Activated CD4-positive, alpha-beta T cell treated with anti-CD3 and anti-CD28 coated beads, Interleukin-2, amount 10 ng/mL, durations not matched to agents 7 days and 5 days (primary cell): Measurements from ENCODE around the gene ANLN. TPM values are rescaled to one million over a fixed set of nuclear protein-coding genes. Genes with fewer than 3 reads are reported as not detected.
"Not testable (repeated sequence)": the region's sequence is repeated elsewhere in the genome, so short reads cannot be mapped to it uniquely, and the experiment has no call there.

ENCODE experiments used
- CTCF ChIA-PET: fragments of 350-600 bp; sonication (Branson Sonifier 250); formaldehyde crosslinking; loops from one replicate; lab custom pipeline; 2021; ENCODE audit warnings: antibody characterized with exemption; lab: Charles Lee
- POLR2A ChIA-PET: fragments of 350-600 bp; sonication (Branson Sonifier 250); formaldehyde crosslinking; loops from one replicate; lab custom pipeline; 2021; ENCODE audit warnings: antibody characterized with exemption; lab: Charles Lee
- DNase-seq: peaks from one replicate; pipeline ENCODE4 v3.0.0-alpha.2; 2020
- H3K27ac Mint-ChIP-seq: one replicate; pipeline ENCODE4 v1.8.0; 2021; ENCODE audit warnings: mild to moderate bottlenecking, moderate library complexity, mixed read lengths
- H3K27me3 Mint-ChIP-seq: one replicate; pipeline ENCODE4 v1.8.0; 2021; ENCODE audit warnings: mixed read lengths
- H3K36me3 Mint-ChIP-seq: one replicate; pipeline ENCODE4 v1.8.0; 2021; ENCODE audit warnings: low read depth, mixed read lengths
- H3K4me1 Mint-ChIP-seq: one replicate; pipeline ENCODE4 v1.8.0; 2021; ENCODE audit warnings: mixed read lengths
- H3K4me3 Mint-ChIP-seq: one replicate; pipeline ENCODE4 v1.8.0; 2021; ENCODE audit warnings: mild to moderate bottlenecking, moderate library complexity, mixed read lengths
- H3K9me3 Mint-ChIP-seq: one replicate; pipeline ENCODE4 v1.8.0; 2021; ENCODE audit warnings: mixed read lengths
- total RNA-seq, 2 experiments: library from RNA; stranded (reverse); gene quantifications; one replicate each; pipeline ENCODE4 v1.2.3, GENCODE V29; 2021

ANLN gene
- total RNA-seq, 2 experiments from 2014 or later, result 87.9 to 100 TPM

DNA sequence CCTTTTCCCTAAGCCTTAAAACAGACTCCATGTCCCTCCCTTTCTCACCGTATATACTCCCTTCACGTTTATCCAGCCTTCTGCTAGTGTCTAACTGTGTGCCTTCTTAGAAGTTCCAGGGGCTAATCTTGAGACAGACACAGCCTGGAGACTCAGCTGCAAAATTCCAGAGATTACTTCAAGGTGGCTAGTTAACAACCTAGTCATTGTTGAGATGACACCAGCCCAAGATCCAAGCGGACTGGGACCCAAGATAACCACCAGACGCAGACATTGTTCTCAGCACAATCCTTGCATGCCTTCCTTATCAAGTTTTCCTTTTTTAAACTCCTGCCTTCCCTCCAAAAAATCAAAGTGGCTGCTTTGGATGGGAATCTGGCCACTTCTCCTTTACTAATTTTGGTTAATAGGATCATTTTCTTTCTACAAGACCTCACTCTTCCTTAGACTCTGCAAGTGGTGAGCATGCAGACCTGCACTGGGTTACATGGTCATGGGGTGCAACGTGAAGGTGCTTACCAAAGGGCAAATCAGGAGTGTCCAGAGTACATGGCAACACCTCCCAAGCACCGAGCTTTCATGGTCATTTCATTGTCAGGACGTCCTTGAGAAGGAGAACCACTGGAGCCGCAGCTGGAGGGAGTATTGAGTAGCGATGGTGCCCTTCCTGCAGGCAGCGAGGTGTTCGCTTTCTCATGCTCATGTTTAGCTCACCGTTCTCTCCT is 69.7 kb downstream of the ANLN start:
- Mint-ChIP-seq H3K4me3 (no peak overlapping the region), H3K36me3 (peaks cover 2% of the 10 kb centered on the region), H3K27me3 (peaks cover 4% of the 10 kb centered on the region), H3K4me1 (no peaks in the 10 kb centered on the region), H3K27ac (no peak overlapping the region), H3K9me3 (no peaks in the 10 kb centered on the region)
- POLR2A ChIA-PET, result no interaction called here
- DNase-seq, result no peak
- CTCF ChIA-PET, result interaction anchor here (2.1 kb wide), 1 partner anchor 14 kb away, joined by 7 read pairs; no protein-coding TSS in a partner anchor

DNA sequence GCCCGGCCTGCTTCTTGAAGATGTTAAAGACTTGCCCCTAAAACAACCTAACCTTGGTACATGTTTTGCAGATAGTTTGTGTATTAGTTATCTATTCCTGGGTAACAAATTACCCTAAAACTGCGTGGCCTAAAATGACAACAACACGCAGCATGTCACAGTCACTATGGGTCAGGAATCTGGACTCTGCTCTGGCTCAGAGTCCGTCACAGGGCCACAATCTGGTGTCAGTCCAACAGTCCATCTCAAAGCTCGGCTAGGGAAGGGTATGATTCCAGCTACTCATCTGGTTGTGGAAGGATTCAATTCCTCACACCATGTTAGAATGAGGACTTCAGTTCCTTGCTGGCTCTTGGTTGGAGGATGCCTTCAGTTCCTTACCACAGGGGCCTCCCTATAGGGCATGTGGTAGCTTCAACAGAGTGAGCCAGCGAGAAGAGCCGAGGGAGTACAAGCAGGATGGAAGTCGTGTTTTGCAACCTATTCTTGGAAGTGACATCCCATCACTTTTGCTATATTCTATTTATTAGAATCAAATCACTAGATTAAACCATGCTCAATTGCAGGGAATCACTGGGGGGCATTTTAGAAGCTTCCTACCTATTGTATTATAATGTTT is 71.3 kb downstream of the ANLN start:
- POLR2A ChIA-PET, result no interaction called here
- CTCF ChIA-PET, result interaction anchor here (2.1 kb wide), 1 partner anchor 13 kb away, joined by 7 read pairs; no protein-coding TSS in a partner anchor
- H3K4me3 Mint-ChIP-seq, result no peak overlapping the region
- no peaks in the 10 kb centered on the region for H3K36me3 Mint-ChIP-seq
- H3K4me1 Mint-ChIP-seq, result no peaks in the 10 kb centered on the region
- H3K27me3 Mint-ChIP-seq, result peaks cover 7% of the 10 kb centered on the region
- DNase-seq, result no peak
- no peak overlapping the region for H3K27ac Mint-ChIP-seq
- H3K9me3 Mint-ChIP-seq, result no peaks in the 10 kb centered on the region

DNA sequence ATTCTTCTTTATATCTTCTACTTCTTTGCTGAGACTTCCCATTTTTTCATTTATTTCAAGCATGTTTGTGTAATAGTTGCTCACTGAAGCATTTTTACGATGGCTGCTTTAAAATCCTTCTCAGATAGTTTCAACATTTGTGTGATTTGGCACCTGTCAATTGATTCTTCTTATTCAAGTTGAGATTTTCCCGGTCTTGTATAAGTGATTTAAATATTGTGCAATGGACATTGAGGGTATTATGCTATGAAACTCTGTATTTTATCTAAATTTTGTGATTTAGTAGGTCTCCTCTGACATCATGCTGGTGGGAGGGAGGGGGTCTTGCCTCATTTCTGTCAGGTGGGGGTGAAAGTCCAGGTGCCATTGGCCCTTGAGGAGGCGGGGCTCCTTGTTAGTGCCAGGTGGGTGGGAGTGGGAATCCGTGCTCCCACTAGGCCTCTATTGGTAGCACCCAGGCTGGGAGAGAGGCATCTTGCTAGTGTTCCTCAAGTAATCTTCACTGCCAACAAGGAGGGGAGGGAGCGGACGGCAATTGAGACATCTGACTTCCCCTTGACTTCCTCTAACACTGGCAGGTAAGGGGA is 73.0 kb downstream of the ANLN start:
- Mint-ChIP-seq H3K27me3 (peaks cover 11% of the 10 kb centered on the region), H3K27ac (no peak overlapping the region), H3K4me3 (no peak overlapping the region), H3K4me1 (no peaks in the 10 kb centered on the region), H3K36me3 (no peaks in the 10 kb centered on the region), H3K9me3 (no peaks in the 10 kb centered on the region)
- CTCF ChIA-PET, result no interaction called here
- no peak for DNase-seq
- POLR2A ChIA-PET, result no interaction called here

DNA sequence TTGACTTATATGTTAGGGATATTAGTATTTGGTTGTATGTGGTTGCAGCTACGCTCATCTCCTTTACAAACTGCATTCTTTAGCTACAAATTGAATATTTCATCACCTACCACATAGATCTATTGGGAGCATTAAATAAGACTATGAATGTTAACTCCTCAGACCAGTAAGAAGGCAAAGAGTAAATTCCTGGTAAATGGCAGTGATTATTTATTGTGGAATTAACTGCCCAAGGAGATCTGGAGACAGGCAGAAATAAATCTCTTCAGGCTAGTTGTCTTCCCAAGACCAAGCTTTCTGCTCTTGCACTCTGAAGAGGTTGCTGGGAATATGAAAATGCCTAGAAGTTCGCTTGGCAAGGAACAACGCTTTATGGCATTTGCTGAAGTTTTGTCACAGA is 74.6 kb downstream of the ANLN start:
- no peaks in the 10 kb centered on the region for H3K9me3 Mint-ChIP-seq
- DNase-seq, result no peak
- peaks cover 11% of the 10 kb centered on the region for H3K27me3 Mint-ChIP-seq
- ChIA-PET POLR2A (no interaction called here), CTCF (no interaction called here)
- no peaks in the 10 kb centered on the region for H3K4me1 Mint-ChIP-seq
- H3K27ac Mint-ChIP-seq, result no peak overlapping the region
- H3K36me3 Mint-ChIP-seq, result no peaks in the 10 kb centered on the region
- H3K4me3 Mint-ChIP-seq, result no peak overlapping the region

DNA sequence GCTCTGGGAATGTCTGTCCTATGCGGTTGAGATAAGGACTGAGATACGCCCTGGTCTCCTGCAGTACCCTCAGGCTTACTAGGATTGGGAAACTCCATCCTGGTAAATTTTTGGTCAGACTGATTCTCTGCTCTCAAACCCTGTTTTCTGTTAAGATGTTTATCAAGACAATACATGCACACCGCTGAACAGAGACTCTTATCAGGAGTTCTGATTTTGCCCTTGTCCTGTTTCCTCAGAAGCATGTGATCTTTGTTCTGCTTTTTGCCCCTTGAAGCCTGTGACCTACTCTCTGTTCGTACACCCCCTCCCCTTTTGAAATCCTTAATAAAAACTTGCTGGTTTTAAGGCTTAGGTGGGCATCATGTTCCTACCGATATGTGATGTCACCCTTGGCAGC is 76.3 kb downstream of the ANLN start:
- H3K4me1 Mint-ChIP-seq, CTCF ChIA-PET, H3K4me3 Mint-ChIP-seq, H3K27ac Mint-ChIP-seq, DNase-seq, H3K36me3 Mint-ChIP-seq, H3K9me3 Mint-ChIP-seq, POLR2A ChIA-PET: not testable (repeated sequence)
- peaks cover 11% of the 10 kb centered on the region for H3K27me3 Mint-ChIP-seq

DNA sequence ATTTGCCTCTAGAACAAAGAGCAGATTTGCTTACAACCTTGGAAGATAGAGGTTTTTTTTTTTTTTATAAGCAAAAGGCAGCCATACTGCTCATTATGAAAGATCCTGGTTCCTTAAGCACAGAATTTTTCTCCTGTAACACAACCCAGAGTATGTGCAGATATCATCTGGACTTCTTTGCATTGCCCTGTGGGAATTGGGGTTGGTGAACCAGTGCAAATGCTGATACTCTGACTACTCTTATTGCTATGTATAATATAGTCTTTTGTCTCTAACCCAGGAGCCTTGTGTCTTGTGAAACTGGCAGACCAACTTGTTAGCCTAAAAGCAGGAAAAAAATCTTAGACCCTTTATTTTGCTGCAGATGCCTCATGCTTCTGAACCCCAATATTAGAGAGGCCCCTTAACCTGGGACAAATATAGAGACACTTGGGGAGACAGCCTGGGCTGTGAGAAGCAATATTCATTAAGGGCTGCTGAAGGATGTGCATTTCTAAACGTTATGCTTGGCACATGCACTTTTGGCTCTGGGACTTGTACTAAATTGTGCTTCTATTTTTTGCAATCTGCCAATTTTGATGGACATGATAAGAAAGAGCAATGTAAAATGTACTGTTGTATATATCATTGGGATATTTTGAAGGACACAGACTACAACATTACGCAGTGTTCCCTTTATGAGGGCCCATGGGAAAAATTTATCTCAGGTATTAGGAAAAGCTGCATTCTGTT is 78.9 kb downstream of the ANLN start:
- Mint-ChIP-seq H3K27me3 (peaks cover 9% of the 10 kb centered on the region), H3K27ac (no peak overlapping the region), H3K9me3 (no peaks in the 10 kb centered on the region), H3K4me1 (no peaks in the 10 kb centered on the region), H3K36me3 (no peaks in the 10 kb centered on the region), H3K4me3 (no peak overlapping the region)
- no peak for DNase-seq
- ChIA-PET CTCF (interaction anchor here (0.6 kb wide), 2 partner anchors 26 to 44 kb away, joined by 3 to 5 read pairs; no protein-coding TSS in a partner anchor), POLR2A (no interaction called here)

DNA sequence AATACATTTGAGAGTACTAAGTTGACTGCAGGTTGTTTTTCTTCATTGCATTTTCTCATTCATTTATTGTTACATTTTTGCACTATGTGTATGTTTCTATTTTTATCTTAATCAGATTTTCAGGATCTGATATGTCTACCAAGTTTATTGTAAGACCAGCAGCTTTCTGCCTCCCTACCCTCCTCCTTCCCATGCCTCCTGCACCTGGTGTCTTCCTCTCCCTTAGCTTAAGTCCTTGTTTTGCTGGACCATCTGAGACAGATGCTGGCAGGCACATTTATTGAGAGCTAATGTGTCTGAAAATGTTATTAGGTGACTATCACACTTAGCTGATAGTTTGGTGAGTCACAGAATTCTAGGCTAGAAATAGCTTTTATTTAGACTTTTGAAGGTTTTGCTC is 79.6 kb downstream of the ANLN start:
- ChIA-PET CTCF (interaction anchor here (0.6 to 0.8 kb wide), 3 partner anchors 18 to 291 kb away, joined by 3 read pairs; no protein-coding TSS in a partner anchor), POLR2A (no interaction called here)
- H3K27ac Mint-ChIP-seq, result no peak overlapping the region
- no peaks in the 10 kb centered on the region for H3K36me3 Mint-ChIP-seq
- H3K27me3 Mint-ChIP-seq, result peaks cover 7% of the 10 kb centered on the region
- no peaks in the 10 kb centered on the region for H3K9me3 Mint-ChIP-seq
- DNase-seq, result no peak
- H3K4me3 Mint-ChIP-seq, result no peak overlapping the region
- H3K4me1 Mint-ChIP-seq, result peaks cover 7% of the 10 kb centered on the region

DNA sequence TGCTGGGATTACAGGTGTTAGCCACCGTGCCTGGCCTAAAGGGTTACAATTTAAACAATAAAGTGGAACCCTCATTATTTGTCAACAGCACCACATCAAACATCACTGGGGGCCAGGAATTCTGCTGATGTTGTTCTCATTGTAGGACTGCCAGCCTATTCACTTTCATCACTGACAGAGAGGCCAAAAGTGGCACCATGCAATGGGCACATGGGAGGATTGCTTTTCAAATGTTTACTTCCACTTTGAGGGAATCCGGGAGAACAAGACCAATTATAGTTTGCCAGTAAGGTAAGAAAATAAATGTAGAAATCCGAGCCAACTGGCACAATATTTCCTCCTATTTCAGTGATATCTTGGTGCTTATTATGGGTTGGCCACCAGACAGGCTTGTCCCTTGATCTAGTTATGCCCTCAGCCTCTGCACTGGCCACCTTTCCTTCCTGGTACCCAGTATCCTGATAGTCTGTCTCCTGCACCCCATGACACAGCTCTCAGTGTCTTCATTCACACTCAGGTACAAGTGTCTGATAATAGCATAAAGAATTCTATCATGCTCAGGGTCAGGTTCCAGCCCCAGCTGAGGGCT is 82.6 kb downstream of the ANLN start:
- Mint-ChIP-seq H3K4me1 (peaks cover 13% of the 10 kb centered on the region), H3K36me3 (no peaks in the 10 kb centered on the region), H3K27ac (no peak overlapping the region), H3K27me3 (no peaks in the 10 kb centered on the region), H3K9me3 (no peaks in the 10 kb centered on the region), H3K4me3 (no peak overlapping the region)
- no peak for DNase-seq
- POLR2A ChIA-PET, result no interaction called here
- CTCF ChIA-PET, result interaction anchor here (0.7 to 2.4 kb wide), 3 partner anchors 12 to 338 kb away, joined by 3 to 7 read pairs (median 4); no protein-coding TSS in a partner anchor

DNA sequence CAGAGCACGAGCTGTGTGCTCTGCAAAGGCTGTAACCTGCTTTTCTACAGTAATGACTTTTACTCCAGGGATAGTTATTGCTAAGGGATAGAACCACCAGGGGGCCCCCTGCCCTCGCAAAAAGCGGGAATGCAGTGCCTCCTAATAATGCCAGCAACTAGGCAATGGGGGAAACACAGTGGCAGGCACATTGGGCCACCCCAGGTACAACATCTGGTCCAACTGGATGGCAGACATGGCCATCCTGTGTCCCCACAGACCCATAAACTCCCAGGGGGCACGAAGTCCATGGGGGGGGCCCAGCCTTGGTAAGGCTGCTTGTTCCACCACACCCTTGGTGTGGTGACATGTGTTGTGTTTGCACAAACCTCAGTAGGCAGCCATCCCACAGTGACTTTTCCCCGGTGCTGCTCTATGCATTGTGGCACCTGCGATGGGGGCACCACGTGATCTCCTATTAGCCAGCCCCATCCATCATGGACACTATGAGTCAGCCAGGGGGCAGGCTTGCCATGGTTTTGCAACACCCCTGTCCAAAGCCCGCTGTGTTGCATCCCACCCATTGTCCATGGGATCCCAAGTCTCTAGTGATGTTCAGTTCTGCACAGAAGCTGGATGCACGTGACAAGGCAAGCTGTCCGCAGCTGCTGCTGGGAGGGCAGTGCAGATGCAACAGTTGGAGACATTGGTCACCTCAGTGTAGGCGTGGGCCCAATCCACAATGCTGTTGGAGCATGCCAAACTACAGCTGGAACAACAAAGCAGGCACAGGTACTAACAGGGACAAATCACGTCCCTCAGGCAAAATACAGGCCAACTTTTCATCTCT is 84.0 kb downstream of the ANLN start:
- DNase-seq, result peak; percentile 33
- ChIA-PET CTCF (interaction anchor here (0.9 to 2.4 kb wide), 3 partner anchors 13 to 205 kb away, joined by 3 to 7 read pairs (median 3); no protein-coding TSS in a partner anchor), POLR2A (interaction anchor here (0.6 kb wide), 1 partner anchor 493 kb away, joined by 3 read pairs; no protein-coding TSS in a partner anchor)
- Mint-ChIP-seq H3K4me3 (no peak overlapping the region), H3K27me3 (no peaks in the 10 kb centered on the region), H3K9me3 (no peaks in the 10 kb centered on the region), H3K4me1 (peaks cover 13% of the 10 kb centered on the region), H3K27ac (no peak overlapping the region), H3K36me3 (no peaks in the 10 kb centered on the region)

DNA sequence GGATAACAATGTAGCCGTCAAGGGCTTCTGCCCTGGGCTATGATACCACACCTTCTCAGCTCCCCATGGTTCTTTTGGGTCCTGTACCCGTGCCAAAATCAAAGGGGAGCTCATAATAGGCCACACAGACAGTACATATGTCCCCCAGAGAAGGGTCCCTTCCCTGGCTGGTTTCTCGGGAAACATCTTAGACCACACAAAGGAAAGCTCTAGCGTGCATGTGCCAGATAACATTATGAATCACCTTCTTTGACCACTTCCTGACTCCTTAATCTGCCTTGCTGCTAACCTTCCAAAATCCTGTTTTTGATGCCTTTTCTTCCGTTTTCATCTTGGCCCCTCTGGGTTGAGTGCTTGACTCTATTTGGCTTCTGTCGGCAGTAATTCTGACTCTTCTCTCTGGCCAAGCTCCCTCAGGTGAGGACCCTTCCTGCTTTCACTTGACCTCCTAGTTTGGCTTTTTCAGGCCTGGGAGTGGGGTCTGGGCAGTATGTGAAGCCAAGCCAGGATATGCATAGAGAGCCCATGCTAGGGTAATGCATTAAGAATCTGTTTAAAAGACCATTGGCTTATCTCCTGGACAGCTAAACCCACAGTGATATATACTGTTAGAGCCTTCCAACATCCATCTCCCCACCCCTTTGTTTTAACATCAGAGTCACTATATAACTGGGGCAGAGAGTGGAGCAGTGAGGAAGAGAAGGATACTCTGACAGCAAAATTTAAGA is 84.8 kb downstream of the ANLN start:
- Mint-ChIP-seq H3K4me3 (no peak overlapping the region), H3K4me1 (peaks cover 13% of the 10 kb centered on the region), H3K9me3 (peaks cover 6% of the 10 kb centered on the region), H3K27ac (no peak overlapping the region), H3K36me3 (peaks cover 4% of the 10 kb centered on the region), H3K27me3 (no peaks in the 10 kb centered on the region)
- ChIA-PET POLR2A (interaction anchor here (0.6 kb wide), 1 partner anchor 492 kb away, joined by 3 read pairs; no protein-coding TSS in a partner anchor), CTCF (interaction anchor here (0.6 to 2.4 kb wide), 6 partner anchors 13 to 708 kb away, joined by 3 to 7 read pairs (median 4); no protein-coding TSS in a partner anchor)
- DNase-seq, result no peak

DNA sequence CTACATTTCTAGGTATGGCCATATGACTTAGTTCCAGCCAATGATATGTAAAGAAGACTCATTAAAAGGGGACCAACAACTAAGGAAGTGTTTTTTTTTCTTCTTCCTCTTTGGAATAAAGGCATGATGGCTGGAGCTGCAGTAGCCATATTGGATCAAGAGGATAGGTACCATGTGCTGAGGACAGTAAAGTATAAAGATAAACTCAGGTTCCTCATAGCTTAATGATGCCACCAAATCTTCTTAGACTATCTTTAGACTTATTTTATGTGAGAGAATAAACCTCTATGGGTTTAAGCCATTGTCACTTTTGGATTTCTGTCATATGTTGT is 85.3 kb downstream of the ANLN start:
- no peak overlapping the region for H3K4me3 Mint-ChIP-seq
- DNase-seq, result no peak
- H3K27me3 Mint-ChIP-seq, result no peaks in the 10 kb centered on the region
- CTCF ChIA-PET, result interaction anchor here (1.2 to 1.4 kb wide), 3 partner anchors 13 to 707 kb away, joined by 3 to 6 read pairs (median 4); no protein-coding TSS in a partner anchor
- peaks cover 4% of the 10 kb centered on the region for H3K36me3 Mint-ChIP-seq
- H3K9me3 Mint-ChIP-seq, result peaks cover 11% of the 10 kb centered on the region
- H3K4me1 Mint-ChIP-seq, result peaks cover 15% of the 10 kb centered on the region
- POLR2A ChIA-PET, result no interaction called here
- H3K27ac Mint-ChIP-seq, result no peak overlapping the region
